ENCODE measurements around the gene POLR3H. TPM values are rescaled to one million over a fixed set of nuclear protein-coding genes. Genes with fewer than 3 reads are reported as not detected.

POLR3H gene
- polyA plus RNA-seq, 1 donor from 2014 or later, result 28.0 TPM

- Histone ChIP-seq H2AFZ (ENCODE audit: low read depth, low read length) (no peak overlapping the region), H3F3A (ENCODE audit: insufficient read depth, low read length, poor library complexity, severe bottlenecking) (no peaks in the 10 kb centered on the region), H4K20me1 (ENCODE audit: insufficient read depth) (no peaks in the 10 kb centered on the region), H3K9me3 (ENCODE audit: low read length) (no peaks in the 10 kb centered on the region), H3K79me2 (replicated peaks; ENCODE audit: insufficient read depth, low read length) (no peaks in the 10 kb centered on the region), H3K27ac (ENCODE audit: low read length) (no peak overlapping the region), H3K4me3 (ENCODE audit: low read length) (no peak overlapping the region), H3K27me3 (ENCODE audit: insufficient read depth, low read depth, low read length) (no peaks in the 10 kb centered on the region), H3K36me3 (ENCODE audit: insufficient read depth, low read length) (no peaks in the 10 kb centered on the region), H3K9me2 (ENCODE audit: insufficient read depth, low read length) (no peaks in the 10 kb centered on the region), H3K4me2 (ENCODE audit: low read length) (no peak overlapping the region), H3K9ac (ENCODE audit: low read length) (no peak overlapping the region)
- TF ChIP-seq, protein P1, sequence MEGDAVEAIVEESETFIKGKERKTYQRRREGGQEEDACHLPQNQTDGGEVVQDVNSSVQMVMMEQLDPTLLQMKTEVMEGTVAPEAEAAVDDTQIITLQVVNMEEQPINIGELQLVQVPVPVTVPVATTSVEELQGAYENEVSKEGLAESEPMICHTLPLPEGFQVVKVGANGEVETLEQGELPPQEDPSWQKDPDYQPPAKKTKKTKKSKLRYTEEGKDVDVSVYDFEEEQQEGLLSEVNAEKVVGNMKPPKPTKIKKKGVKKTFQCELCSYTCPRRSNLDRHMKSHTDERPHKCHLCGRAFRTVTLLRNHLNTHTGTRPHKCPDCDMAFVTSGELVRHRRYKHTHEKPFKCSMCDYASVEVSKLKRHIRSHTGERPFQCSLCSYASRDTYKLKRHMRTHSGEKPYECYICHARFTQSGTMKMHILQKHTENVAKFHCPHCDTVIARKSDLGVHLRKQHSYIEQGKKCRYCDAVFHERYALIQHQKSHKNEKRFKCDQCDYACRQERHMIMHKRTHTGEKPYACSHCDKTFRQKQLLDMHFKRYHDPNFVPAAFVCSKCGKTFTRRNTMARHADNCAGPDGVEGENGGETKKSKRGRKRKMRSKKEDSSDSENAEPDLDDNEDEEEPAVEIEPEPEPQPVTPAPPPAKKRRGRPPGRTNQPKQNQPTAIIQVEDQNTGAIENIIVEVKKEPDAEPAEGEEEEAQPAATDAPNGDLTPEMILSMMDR (IDR thresholded peaks at IDR 0.05; ENCODE audit: poor library complexity, severe bottlenecking), result no peak
These were observed 6.8 kb upstream of the POLR3H start for GRCh38 chr22:41550952-41551491.

- Histone ChIP-seq H3K36me3 (ENCODE audit: insufficient read depth, low read length) (no peaks in the 10 kb centered on the region), H3K9ac (ENCODE audit: low read length) (no peak overlapping the region), H4K20me1 (ENCODE audit: insufficient read depth) (no peaks in the 10 kb centered on the region), H3K4me3 (ENCODE audit: low read length) (no peak overlapping the region), H3K9me3 (ENCODE audit: low read length) (no peaks in the 10 kb centered on the region), H3K9me2 (ENCODE audit: insufficient read depth, low read length) (no peaks in the 10 kb centered on the region), H3F3A (ENCODE audit: insufficient read depth, low read length, poor library complexity, severe bottlenecking) (no peaks in the 10 kb centered on the region), H3K27ac (ENCODE audit: low read length) (no peak overlapping the region), H2AFZ (ENCODE audit: low read depth, low read length) (no peak overlapping the region), H3K4me2 (ENCODE audit: low read length) (no peak overlapping the region), H3K27me3 (ENCODE audit: insufficient read depth, low read depth, low read length) (no peaks in the 10 kb centered on the region), H3K79me2 (replicated peaks; ENCODE audit: insufficient read depth, low read length) (peaks cover 2% of the 10 kb centered on the region)
- TF ChIP-seq POLR2AphosphoS5 (IDR thresholded peaks at IDR 0.05), result no peak
These were observed 4.6 kb upstream of the POLR3H start for GRCh38 chr22:41548830-41549211.

- Histone ChIP-seq H3K9me2 (ENCODE audit: insufficient read depth, low read length) (no peaks in the 10 kb centered on the region), H4K20me1 (ENCODE audit: insufficient read depth) (no peaks in the 10 kb centered on the region), H3F3A (ENCODE audit: insufficient read depth, low read length, poor library complexity, severe bottlenecking) (no peaks in the 10 kb centered on the region), H3K36me3 (ENCODE audit: insufficient read depth, low read length) (no peaks in the 10 kb centered on the region), H3K4me3 (ENCODE audit: low read length) (peak overlapping the region; percentile 99), H3K27ac (ENCODE audit: low read length) (peak overlapping the region; percentile 76), H3K9ac (ENCODE audit: low read length) (peak overlapping the region; percentile 60), H3K79me2 (replicated peaks; ENCODE audit: insufficient read depth, low read length) (peaks cover 25% of the 10 kb centered on the region), H3K9me3 (ENCODE audit: low read length) (no peaks in the 10 kb centered on the region), H3K27me3 (ENCODE audit: insufficient read depth, low read depth, low read length) (no peaks in the 10 kb centered on the region), H3K4me2 (ENCODE audit: low read length) (peak overlapping the region; percentile 94), H2AFZ (ENCODE audit: low read depth, low read length) (peak overlapping the region; percentile 0)
- TF ChIP-seq EP300 (conservative IDR thresholded peaks at IDR 0.05; ENCODE audit: poor library complexity, severe bottlenecking) (no peak), MXI1 (conservative IDR thresholded peaks at IDR 0.05; ENCODE audit: poor library complexity, severe bottlenecking) (no peak), REST (IDR thresholded peaks at IDR 0.05; ENCODE audit: borderline replicate concordance) (peak; percentile 5), POLR2AphosphoS5 (IDR thresholded peaks at IDR 0.05) (peak; percentile 16), EZH2 (IDR thresholded peaks at IDR 0.05; ENCODE audit: borderline replicate concordance, insufficient read depth, low read length, poor library complexity, severe bottlenecking) (no peak), RAD21 (conservative IDR thresholded peaks at IDR 0.05) (peak; percentile 32), SMC3 (conservative IDR thresholded peaks at IDR 0.05; ENCODE audit: poor library complexity) (peak; percentile 33), TAF1 (IDR thresholded peaks at IDR 0.05; ENCODE audit: low read depth) (no peak)
- TF ChIP-seq, protein P1 (IDR thresholded peaks at IDR 0.05; ENCODE audit: poor library complexity, severe bottlenecking), result no peak
These were observed 604 bp upstream of the POLR3H start for GRCh38 chr22:41544671-41545476.

Measured in neural cell (in vitro differentiated cells).